ENCODE results near the gene FLNB. TPM values are rescaled to one million over a fixed set of nuclear protein-coding genes. Genes with fewer than 3 reads are reported as not detected.
A peak's percentile ranks its signal among the peaks of the same experiment; 100 is the strongest.

FLNB gene
- total RNA-seq, 2 donors from 2014 or later, result 212 to 221 TPM

GRCh38 chr3:57974796-57975388 lies 33.3 kb upstream of the FLNB start:
- no peak overlapping the region for H3K4me3 Mint-ChIP-seq
- Histone ChIP-seq H3K36me3 (ENCODE audit: control insufficient read depth, insufficient read depth, low read length) (no peaks in the 10 kb centered on the region), H3K9me3 (ENCODE audit: control insufficient read depth, low read length) (no peaks in the 10 kb centered on the region), H3K9ac (ENCODE audit: extremely low read depth, low read length, poor library complexity, severe bottlenecking) (no peak overlapping the region), H3K27me3 (ENCODE audit: control insufficient read depth, insufficient read depth, low read length, poor library complexity, severe bottlenecking) (no peaks in the 10 kb centered on the region), H3K4me1 (ENCODE audit: control insufficient read depth, insufficient read depth, low read length) (peaks cover 10% of the 10 kb centered on the region), H3K27ac (ENCODE audit: low read depth, low read length) (no peak overlapping the region), H3K4me3 (ENCODE audit: low read length) (no peak overlapping the region)
- H3K9me3 Mint-ChIP-seq, result no peaks in the 10 kb centered on the region
- peak overlapping the region; percentile 37 for H3K27ac Mint-ChIP-seq
- peaks cover 26% of the 10 kb centered on the region for H3K4me1 Mint-ChIP-seq
- no peak for TF ChIP-seq CTCF (conservative IDR thresholded peaks at IDR 0.05)
- no peaks in the 10 kb centered on the region for H3K36me3 Mint-ChIP-seq (ENCODE audit: low read depth)
- DNase-seq, result peak; percentile 71
- no peaks in the 10 kb centered on the region for H3K27me3 Mint-ChIP-seq (ENCODE audit: insufficient read depth)
- 81 to 88% methylated on average over 6 of the region's 6 CpGs for WGBS, 2 experiments (ENCODE audit: insufficient coverage in 1 of 2, insufficient read length in 1 of 2)

- WGBS, 2 experiments (ENCODE audit: insufficient coverage in 1 of 2, insufficient read length in 1 of 2), result 67 to 84% methylated on average over 3 to 4 of the region's 4 CpGs
- no peaks in the 10 kb centered on the region for H3K36me3 ChIP-seq (ENCODE audit: control insufficient read depth, insufficient read depth, low read length)
- no peak overlapping the region for H3K27ac ChIP-seq (ENCODE audit: low read depth, low read length)
- peaks cover 7% of the 10 kb centered on the region for H3K4me1 ChIP-seq (ENCODE audit: control insufficient read depth, insufficient read depth, low read length)
- peak; percentile 37 for DNase-seq
- H3K9me3 ChIP-seq (ENCODE audit: control insufficient read depth, low read length), result no peaks in the 10 kb centered on the region
- no peak overlapping the region for H3K4me3 ChIP-seq (ENCODE audit: low read length)
- H3K36me3 Mint-ChIP-seq (ENCODE audit: low read depth), result no peaks in the 10 kb centered on the region
- H3K27me3 ChIP-seq (ENCODE audit: control insufficient read depth, insufficient read depth, low read length, poor library complexity, severe bottlenecking), result no peaks in the 10 kb centered on the region
- H3K4me3 Mint-ChIP-seq, result no peak overlapping the region
- no peaks in the 10 kb centered on the region for H3K9me3 Mint-ChIP-seq
- no peak overlapping the region for H3K9ac ChIP-seq (ENCODE audit: extremely low read depth, low read length, poor library complexity, severe bottlenecking)
- no peak for TF ChIP-seq CTCF (conservative IDR thresholded peaks at IDR 0.05)
- no peaks in the 10 kb centered on the region for H3K27me3 Mint-ChIP-seq (ENCODE audit: insufficient read depth)
- peaks cover 12% of the 10 kb centered on the region for H3K4me1 Mint-ChIP-seq
- no peak overlapping the region for H3K27ac Mint-ChIP-seq
Measured at GRCh38 chr3:57977818-57978235, 30.4 kb upstream of the FLNB start.

GRCh38 chr3:57978316-57978715 lies 29.9 kb upstream of the FLNB start:
- Mint-ChIP-seq H3K4me3 (no peak overlapping the region), H3K27me3 (ENCODE audit: insufficient read depth) (no peaks in the 10 kb centered on the region), H3K4me1 (peaks cover 11% of the 10 kb centered on the region), H3K36me3 (ENCODE audit: low read depth) (no peaks in the 10 kb centered on the region), H3K9me3 (no peaks in the 10 kb centered on the region), H3K27ac (no peak overlapping the region)
- no peak overlapping the region for H3K4me3 ChIP-seq (ENCODE audit: low read length)
- peak; percentile 43 for DNase-seq
- H3K9me3 ChIP-seq (ENCODE audit: control insufficient read depth, low read length), result no peaks in the 10 kb centered on the region
- no peaks in the 10 kb centered on the region for H3K36me3 ChIP-seq (ENCODE audit: control insufficient read depth, insufficient read depth, low read length)
- 92 to 96% methylated on average over 4 to 8 of the region's 8 CpGs for WGBS, 2 experiments (ENCODE audit: insufficient coverage in 1 of 2, insufficient read length in 1 of 2)
- TF ChIP-seq CTCF (conservative IDR thresholded peaks at IDR 0.05), result no peak
- H3K9ac ChIP-seq (ENCODE audit: extremely low read depth, low read length, poor library complexity, severe bottlenecking), result no peak overlapping the region
- H3K4me1 ChIP-seq (ENCODE audit: control insufficient read depth, insufficient read depth, low read length), result peaks cover 8% of the 10 kb centered on the region
- no peaks in the 10 kb centered on the region for H3K27me3 ChIP-seq (ENCODE audit: control insufficient read depth, insufficient read depth, low read length, poor library complexity, severe bottlenecking)
- no peak overlapping the region for H3K27ac ChIP-seq (ENCODE audit: low read depth, low read length)
